Colonic mucosa (tissue), 4 donors: ENCODE measurements around the gene PDE2A. TPM values are rescaled to one million over a fixed set of nuclear protein-coding genes. Genes with fewer than 3 reads are reported as not detected.

ENCODE experiments used
- DNase-seq: peaks from one replicate; pipeline ENCODE4 v3.0.0-alpha.2; 2020
- H3K27ac ChIP-seq: fragments of 200-600 bp; one replicate; pipeline ENCODE4 v1.8.0; 2021
- H3K27me3 ChIP-seq: fragments of 200-600 bp; one replicate; pipeline ENCODE4 v1.8.0; 2021
- H3K36me3 ChIP-seq: fragments of 200-600 bp; one replicate; pipeline ENCODE4 v1.8.0; 2021
- H3K4me1 ChIP-seq: fragments of 200-600 bp; one replicate; pipeline ENCODE4 v1.8.0; 2021; ENCODE audit warnings: mild to moderate bottlenecking
- H3K4me3 ChIP-seq: fragments of 200-600 bp; one replicate; pipeline ENCODE4 v1.8.0; 2021
- H3K9ac ChIP-seq, 2 donors: one replicate each; pipeline ENCODE4 v1.7.0; 2013; ENCODE audit warnings: control low read depth in 2 of 2, low read depth in 2 of 2, low read length in 2 of 2
- H3K9me3 ChIP-seq: fragments of 200-600 bp; one replicate; pipeline ENCODE4 v1.8.0; 2021
- CTCF ChIP-seq: fragments of 200-600 bp; IDR thresholded peaks from one replicate; pipeline ENCODE4 v1.8.0; 2022; ENCODE audit warnings: antibody characterized with exemption, mild to moderate bottlenecking
- intact Hi-C: fragments of 100-400 bp; cut with DNase I; formaldehyde crosslinking; loops from one replicate; pipeline ENCODE4 v1.14.1; 2022
- total RNA-seq, 2 donors: library from RNA; stranded (reverse); fragmentation: NEBNext Ultra II Directional in 1 of 2; extraction: Animal tissue kit (Norgen Biotek cat#: 25700) in 1 of 2; gene quantifications; one replicate each; pipeline ENCODE4 v1.2.1, GENCODE V29; 2021
- donor health status: healthy.
- donor health status: DM: no; HTN: no; CAD: no.
- donor health status: DM: no; HTN: no; CAD: no.

PDE2A gene
- total RNA-seq, 2 donors from 2014 or later = 5.6 to 8.9 TPM

- DNase-seq = no peak
- H3K27me3 ChIP-seq = peaks cover 40% of the 10 kb centered on the region
- H3K4me3 ChIP-seq = no peak overlapping the region
- no peaks in the 10 kb centered on the region for H3K36me3 ChIP-seq
- intact Hi-C loops = no loop called here
- H3K27ac ChIP-seq = no peak overlapping the region
- H3K4me1 ChIP-seq = no peaks in the 10 kb centered on the region
- H3K9me3 ChIP-seq = no peaks in the 10 kb centered on the region
- TF ChIP-seq CTCF = no peak
- H3K9ac ChIP-seq = no peak overlapping the region
Observed at GRCh38 chr11:72678524-72678923, 4.3 kb upstream of the PDE2A start.

GRCh38 chr11:72676861-72677341 lies 2.7 kb upstream of the PDE2A start:
- Histone ChIP-seq H3K27me3 (peaks cover 40% of the 10 kb centered on the region), H3K27ac (no peak overlapping the region), H3K9ac (no peak overlapping the region), H3K4me3 (no peak overlapping the region), H3K9me3 (no peaks in the 10 kb centered on the region), H3K36me3 (no peaks in the 10 kb centered on the region), H3K4me1 (no peaks in the 10 kb centered on the region)
- intact Hi-C loops = no loop called here
- peak; percentile 45 for DNase-seq
- TF ChIP-seq CTCF = no peak

- DNase-seq = no peak
- no peaks in the 10 kb centered on the region for H3K4me1 ChIP-seq
- H3K9ac ChIP-seq = no peak overlapping the region
- H3K27me3 ChIP-seq = peaks cover 40% of the 10 kb centered on the region
- no peak overlapping the region for H3K27ac ChIP-seq
- no peak for TF ChIP-seq CTCF
- intact Hi-C loops = no loop called here
- no peaks in the 10 kb centered on the region for H3K36me3 ChIP-seq
- H3K4me3 ChIP-seq = no peak overlapping the region
- H3K9me3 ChIP-seq = no peaks in the 10 kb centered on the region
Observed at GRCh38 chr11:72675221-72675620, 999 bp upstream of the PDE2A start.

GRCh38 chr11:72673284-72673942 lies 809 bp downstream of the PDE2A start:
- Histone ChIP-seq H3K27ac (no peak overlapping the region), H3K27me3 (peaks cover 36% of the 10 kb centered on the region), H3K9ac (no peak overlapping the region), H3K36me3 (no peaks in the 10 kb centered on the region), H3K4me3 (no peak overlapping the region), H3K9me3 (no peaks in the 10 kb centered on the region), H3K4me1 (no peaks in the 10 kb centered on the region)
- no peak for TF ChIP-seq CTCF
- intact Hi-C loops = no loop called here
- no peak for DNase-seq

- Histone ChIP-seq H3K9me3 (no peaks in the 10 kb centered on the region), H3K36me3 (no peaks in the 10 kb centered on the region), H3K9ac (no peak overlapping the region), H3K4me3 (no peak overlapping the region), H3K27me3 (peaks cover 31% of the 10 kb centered on the region), H3K4me1 (no peaks in the 10 kb centered on the region), H3K27ac (no peak overlapping the region)
- DNase-seq = no peak
- intact Hi-C loops = no loop called here
- TF ChIP-seq CTCF = no peak
Observed at GRCh38 chr11:72672597-72673238, 1.5 kb downstream of the PDE2A start.
